Liver (tissue), 3 donors: ENCODE results near the gene COMMD10.

Experiments used
- CTCF ChIP-seq: fragments of 150-350 bp; IDR thresholded peaks from 2 replicates; pipeline ENCODE4 v1.5.1; 2017; ENCODE audit warnings: improper control_type of control experiment, low read depth, low read length; ENCODE audit not compliant: missing input control
- EGR1 ChIP-seq, 2 donors: IDR thresholded peaks; 2 replicates each; pipeline ENCODE4 v1.6.1; 2016 to 2018; ENCODE audit warnings: antibody characterized with exemption in 2 of 2, low read depth in 2 of 2
- TF ChIP-seq, protein P1 (sequence below): IDR thresholded peaks from 2 replicates; pipeline ENCODE4 v1.6.1; 2016; ENCODE audit warnings: antibody characterized with exemption, mild to moderate bottlenecking
- donor health status: healthy.
- donor health status: healthy.

DNA sequence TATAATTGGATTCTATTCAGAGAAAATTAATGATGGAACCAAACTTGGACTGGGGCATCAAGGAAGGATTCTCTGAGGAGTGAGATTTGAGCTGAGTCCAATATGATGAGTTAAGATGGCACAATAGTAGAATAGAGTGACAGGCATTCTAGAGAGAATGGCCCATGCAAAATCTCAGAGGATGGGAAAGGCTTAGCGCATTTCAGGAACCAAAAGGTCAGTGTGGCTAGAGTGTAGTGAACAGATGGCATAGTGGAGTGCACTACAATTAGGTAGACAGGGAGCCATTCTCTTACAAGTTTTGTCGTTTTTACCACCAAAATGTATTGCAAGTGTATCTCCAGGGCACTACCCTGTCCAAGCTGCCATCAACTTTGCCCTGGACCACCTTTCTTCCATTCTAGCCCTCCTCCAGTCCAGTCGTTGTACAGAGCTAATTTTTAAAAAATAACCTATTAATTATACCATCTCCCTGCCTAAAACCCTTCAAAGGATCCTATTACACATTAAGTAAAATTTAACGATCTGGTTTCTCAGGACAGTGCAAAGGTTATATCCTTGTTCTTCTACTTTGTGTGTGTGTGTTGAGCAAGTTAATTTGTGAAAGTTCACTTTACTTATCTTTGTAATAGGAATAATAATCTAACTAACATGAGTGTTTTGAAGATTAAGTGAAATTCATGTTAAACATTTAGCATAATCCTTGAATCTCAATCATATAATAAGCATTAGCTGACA is 211.7 kb downstream of the COMMD10 start:
- TF ChIP-seq CTCF (no peak), EGR1 (IDR thresholded peaks at IDR 0.05; ENCODE audit: low read depth in 2 of 2) (no peak)
- TF ChIP-seq, protein P1, sequence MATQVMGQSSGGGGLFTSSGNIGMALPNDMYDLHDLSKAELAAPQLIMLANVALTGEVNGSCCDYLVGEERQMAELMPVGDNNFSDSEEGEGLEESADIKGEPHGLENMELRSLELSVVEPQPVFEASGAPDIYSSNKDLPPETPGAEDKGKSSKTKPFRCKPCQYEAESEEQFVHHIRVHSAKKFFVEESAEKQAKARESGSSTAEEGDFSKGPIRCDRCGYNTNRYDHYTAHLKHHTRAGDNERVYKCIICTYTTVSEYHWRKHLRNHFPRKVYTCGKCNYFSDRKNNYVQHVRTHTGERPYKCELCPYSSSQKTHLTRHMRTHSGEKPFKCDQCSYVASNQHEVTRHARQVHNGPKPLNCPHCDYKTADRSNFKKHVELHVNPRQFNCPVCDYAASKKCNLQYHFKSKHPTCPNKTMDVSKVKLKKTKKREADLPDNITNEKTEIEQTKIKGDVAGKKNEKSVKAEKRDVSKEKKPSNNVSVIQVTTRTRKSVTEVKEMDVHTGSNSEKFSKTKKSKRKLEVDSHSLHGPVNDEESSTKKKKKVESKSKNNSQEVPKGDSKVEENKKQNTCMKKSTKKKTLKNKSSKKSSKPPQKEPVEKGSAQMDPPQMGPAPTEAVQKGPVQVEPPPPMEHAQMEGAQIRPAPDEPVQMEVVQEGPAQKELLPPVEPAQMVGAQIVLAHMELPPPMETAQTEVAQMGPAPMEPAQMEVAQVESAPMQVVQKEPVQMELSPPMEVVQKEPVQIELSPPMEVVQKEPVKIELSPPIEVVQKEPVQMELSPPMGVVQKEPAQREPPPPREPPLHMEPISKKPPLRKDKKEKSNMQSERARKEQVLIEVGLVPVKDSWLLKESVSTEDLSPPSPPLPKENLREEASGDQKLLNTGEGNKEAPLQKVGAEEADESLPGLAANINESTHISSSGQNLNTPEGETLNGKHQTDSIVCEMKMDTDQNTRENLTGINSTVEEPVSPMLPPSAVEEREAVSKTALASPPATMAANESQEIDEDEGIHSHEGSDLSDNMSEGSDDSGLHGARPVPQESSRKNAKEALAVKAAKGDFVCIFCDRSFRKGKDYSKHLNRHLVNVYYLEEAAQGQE: no peak
